HCT116 (cell line): ENCODE data around the gene SPARC. TPM values are rescaled to one million over a fixed set of nuclear protein-coding genes. Genes with fewer than 3 reads are reported as not detected.

ENCODE experiments used
- ATAC-seq: fragments of 200-7000 bp; cut with Tn5 transposase; 2 replicates; pipeline ENCODE4 v1.9.1; 2020; ENCODE audit warnings: mild to moderate bottlenecking, moderate library complexity
- BruUV-seq: library from RNA; stranded (reverse); fragments of 400-500 nt; replicated peaks from 2 replicates; lab custom pipeline; 2021; lab: Mats Ljungman, UMichigan
- CTCF ChIA-PET: fragments of 300-600 bp; sonication (Branson Sonifier 250); formaldehyde crosslinking; loops from one replicate; lab custom pipeline; 2021; ENCODE audit warnings: antibody characterized with exemption; lab: Charles Lee
- POLR2A ChIA-PET: fragments of 300-600, 350-600 bp; sonication (Branson Sonifier 250); formaldehyde crosslinking; loops from one replicate; lab custom pipeline; 2021; ENCODE audit warnings: antibody characterized with exemption; lab: Charles Lee
- RAD21 ChIA-PET, 2 experiments: fragments of 300-600 bp; sonication (Branson Sonifier 250); formaldehyde crosslinking; loops; one replicate each; lab custom pipeline; 2023; ENCODE audit warnings: low total read pairs in 2 of 2; ENCODE audit not compliant: uncharacterized antibody in 2 of 2, unreplicated experiment in 2 of 2, low non-redundant PET in 1 of 2; lab: Charles Lee
- DNase-seq: peaks from one replicate; pipeline ENCODE4 v3.0.0-alpha.2; 2010; ENCODE audit warnings: low read depth, low spot score
- H2AFZ ChIP-seq: fragments of 200-600 bp; shearing (Covaris generic), sonication (generic); 2 replicates; pipeline ENCODE4 v1.6.1; 2017; ENCODE audit warnings: low read depth, mixed run types, mixed read lengths, antibody characterized with exemption, low read length; ENCODE audit not compliant: poor library complexity, severe bottlenecking
- H3K27ac ChIP-seq: 2 replicates; pipeline ENCODE4 v1.5.1; 2012; ENCODE audit warnings: low read depth, low read length
- H3K27me3 ChIP-seq: fragments of 200-600 bp; sonication (generic); 2 replicates; pipeline ENCODE4 v1.6.1; 2016; ENCODE audit warnings: mixed run types, low read length, mixed read lengths; ENCODE audit not compliant: insufficient read depth
- H3K36me3 ChIP-seq, 2 experiments: fragments of 200-500 bp in 1 of 2; fragments of 200-600 bp in 1 of 2; sonication (Bioruptor generic) in 1 of 2; sonication (generic) in 1 of 2; 2 replicates each; pipeline versions ENCODE4 v1.5.1 to v1.6.1; 2014 to 2016; ENCODE audit warnings: low read length in 2 of 2, inconsistent platforms in 1 of 2, mixed read lengths in 1 of 2, mixed run types in 1 of 2; ENCODE audit not compliant: insufficient read depth in 2 of 2, control insufficient read depth in 1 of 2
- H3K4me1 ChIP-seq, 2 experiments: fragments of 200-600 bp in 1 of 2; sonication (generic) in 1 of 2; 2 replicates each; pipeline versions ENCODE4 v1.5.1 to v1.6.1; 2012 to 2017; ENCODE audit warnings: low read length in 2 of 2, inconsistent platforms in 1 of 2, mild to moderate bottlenecking in 1 of 2, mixed read lengths in 1 of 2, mixed run types in 1 of 2, moderate library complexity in 1 of 2; ENCODE audit not compliant: insufficient read depth in 2 of 2, control insufficient read depth in 1 of 2
- H3K4me2 ChIP-seq: fragments of 200-600 bp; sonication (generic); 2 replicates; pipeline ENCODE4 v1.6.1; 2017; ENCODE audit warnings: mixed run types, low read length, mixed read lengths
- H3K4me3 ChIP-seq, 2 experiments: fragments of 200-600 bp in 1 of 2; sonication (generic) in 1 of 2; replicated peaks in 1 of 2; 2 replicates each; pipeline ENCODE4 v1.5.1; 2011 to 2016; ENCODE audit warnings: low read length in 2 of 2, control low read depth in 1 of 2, low read depth in 1 of 2, mild to moderate bottlenecking in 1 of 2, mixed read lengths in 1 of 2, mixed run types in 1 of 2
- H3K79me2 ChIP-seq: fragments of 200-600 bp; sonication (generic); 2 replicates; pipeline ENCODE4 v1.6.1; 2017; ENCODE audit warnings: mild to moderate bottlenecking, mixed run types, low read length, moderate library complexity, mixed read lengths; ENCODE audit not compliant: insufficient read depth
- H3K9ac ChIP-seq: fragments of 200-600 bp; sonication (generic); 2 replicates; pipeline ENCODE4 v1.6.1; 2016; ENCODE audit warnings: low read length, mixed read lengths
- H3K9me2 ChIP-seq: fragments of 200-600 bp; sonication (generic), shearing (Covaris generic); 2 replicates; pipeline ENCODE4 v1.6.1; 2017; ENCODE audit warnings: mixed run types, mild to moderate bottlenecking, moderate library complexity; ENCODE audit not compliant: insufficient read depth
- H3K9me3 ChIP-seq, 2 experiments: fragments of 200-500 bp in 1 of 2; fragments of 200-600 bp in 1 of 2; sonication (Bioruptor generic) in 1 of 2; sonication (generic) in 1 of 2; 2 replicates each; pipeline ENCODE4 v1.6.1; 2014 to 2017; ENCODE audit warnings: low read length in 2 of 2, mixed read lengths in 2 of 2, inconsistent platforms in 1 of 2, low read depth in 1 of 2, mild to moderate bottlenecking in 1 of 2, mixed run types in 1 of 2, moderate library complexity in 1 of 2; ENCODE audit not compliant: control insufficient read depth in 1 of 2, insufficient read depth in 1 of 2
- H4K20me1 ChIP-seq: fragments of 200-600 bp; sonication (generic), shearing (Covaris generic); 2 replicates; pipeline ENCODE4 v1.6.1; 2017; ENCODE audit warnings: mixed run types, mild to moderate bottlenecking, moderate library complexity; ENCODE audit not compliant: insufficient read depth
- CEBPB ChIP-seq: IDR thresholded peaks from 2 replicates; pipeline ENCODE4 v1.6.1; 2012; ENCODE audit warnings: low read depth
- EGR1 ChIP-seq: IDR thresholded peaks from 2 replicates; pipeline ENCODE4 v1.6.1; 2012; ENCODE audit warnings: low read depth
- JUND ChIP-seq: IDR thresholded peaks from 2 replicates; pipeline ENCODE4 v1.6.1; 2012
- POLR2A ChIP-seq: IDR thresholded peaks from 2 replicates; pipeline ENCODE4 v1.7.0; 2011; ENCODE audit warnings: borderline replicate concordance; ENCODE audit not compliant: insufficient read depth, insufficient read length; ENCODE audit errors: extremely low read depth
- RAD21 ChIP-seq: IDR thresholded peaks from 2 replicates; pipeline ENCODE4 v1.6.1; 2012; ENCODE audit warnings: low read depth, mild to moderate bottlenecking
- SP1 ChIP-seq: IDR thresholded peaks from 2 replicates; pipeline ENCODE4 v1.6.1; 2012; ENCODE audit warnings: low read depth
- SRF ChIP-seq: IDR thresholded peaks from 2 replicates; pipeline ENCODE4 v1.6.1; 2012; ENCODE audit warnings: low read depth
- TCF7L2 ChIP-seq: IDR thresholded peaks from 2 replicates; pipeline ENCODE4 v1.7.0; 2011; ENCODE audit warnings: borderline replicate concordance, inconsistent platforms; ENCODE audit not compliant: insufficient read depth, insufficient read length; ENCODE audit errors: extremely low read depth
- ZNF274 ChIP-seq: fragments of 200-500 bp; sonication (Bioruptor generic); IDR thresholded peaks from 2 replicates; pipeline ENCODE4 v1.6.1; 2014; ENCODE audit warnings: mild to moderate bottlenecking, low read depth, low read length, inconsistent platforms
- intact Hi-C: fragments of 100-400 bp; cut with micrococcal nuclease; formaldehyde crosslinking; loops from 2 replicates; pipeline ENCODE4 v1.10.0; 2022
- total RNA-seq: library from RNA; stranded (reverse); gene quantifications from one replicate; pipeline ENCODE4 v1.2.1, GENCODE V29; 2021; ENCODE audit not compliant: unreplicated experiment
- TF ChIP-seq, protein P1 (sequence below): IDR thresholded peaks from 2 replicates; pipeline ENCODE4 v1.6.1; 2011; ENCODE audit warnings: mild to moderate bottlenecking, low read length, moderate library complexity; ENCODE audit not compliant: insufficient replicate concordance; ENCODE audit errors: extremely low read depth

Gene SPARC
- total RNA-seq, 1 experiment from 2014 or later = 3.0 TPM

DNA sequence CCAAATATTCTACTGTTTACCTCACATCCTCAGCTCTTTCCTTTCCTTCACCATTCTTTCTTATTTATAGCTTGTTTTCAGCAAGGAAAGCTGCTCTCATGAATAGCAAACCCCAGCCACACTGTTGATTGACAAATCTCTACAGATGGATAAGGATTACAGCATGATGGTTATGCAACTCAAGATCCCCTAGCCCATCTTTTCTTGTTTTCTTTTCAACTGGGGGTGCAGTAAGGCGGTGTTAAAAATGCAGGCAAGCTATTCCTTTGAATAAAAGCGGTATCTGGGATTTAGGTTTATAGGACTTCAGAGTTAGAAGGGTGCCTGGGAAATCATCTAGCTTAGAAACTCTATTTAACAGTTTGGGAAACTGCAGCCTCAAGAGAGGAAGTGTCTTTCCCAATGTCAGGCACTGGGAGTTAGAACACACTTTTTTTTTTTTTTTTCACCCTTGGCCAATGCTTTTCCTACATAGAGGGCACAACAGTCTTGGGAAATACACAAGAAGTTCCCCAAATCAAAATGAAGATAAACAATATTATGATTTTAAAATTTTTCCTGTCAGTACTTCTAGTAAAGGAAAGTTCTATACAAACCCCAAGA, 2.6 kb downstream of the SPARC start:
- ChIA-PET POLR2A (interaction anchor here (0.7 kb wide), 1 partner anchor 560 kb away, joined by 3 read pairs; no protein-coding TSS in a partner anchor), CTCF (interaction anchor here (0.6 to 1.8 kb wide), 3 partner anchors 12 to 35 kb away, joined by 3 to 6 read pairs (median 5); no protein-coding TSS in a partner anchor), RAD21 (no interaction called here)
- DNase-seq (no peak), ATAC-seq (no peak)
- intact Hi-C loops = no loop called here
- Histone ChIP-seq H3K9me2 (no peaks in the 10 kb centered on the region), H3K4me2 (no peak overlapping the region), H3K9me3 (no peaks in the 10 kb centered on the region), H4K20me1 (no peaks in the 10 kb centered on the region), H3K4me1 (peaks cover 6 to 14% of the 10 kb centered on the region in 2 experiments; a peak in 3 of 4 replicates), H3K4me3 (no peak overlapping the region), H3K27me3 (no peaks in the 10 kb centered on the region), H2AFZ (no peak overlapping the region)
- no TSS peak for BruUV-seq
- no peak for TF ChIP-seq JUND
- TF ChIP-seq TCF7L2 = no peak
- TF ChIP-seq ZNF274 = no peak
- TF ChIP-seq SRF = no peak
- TF ChIP-seq SP1 = no peak
- no peak for TF ChIP-seq EGR1
- no peak for TF ChIP-seq POLR2A
- TF ChIP-seq RAD21 = no peak
- TF ChIP-seq CEBPB = no peak
- TF ChIP-seq, protein P1, sequence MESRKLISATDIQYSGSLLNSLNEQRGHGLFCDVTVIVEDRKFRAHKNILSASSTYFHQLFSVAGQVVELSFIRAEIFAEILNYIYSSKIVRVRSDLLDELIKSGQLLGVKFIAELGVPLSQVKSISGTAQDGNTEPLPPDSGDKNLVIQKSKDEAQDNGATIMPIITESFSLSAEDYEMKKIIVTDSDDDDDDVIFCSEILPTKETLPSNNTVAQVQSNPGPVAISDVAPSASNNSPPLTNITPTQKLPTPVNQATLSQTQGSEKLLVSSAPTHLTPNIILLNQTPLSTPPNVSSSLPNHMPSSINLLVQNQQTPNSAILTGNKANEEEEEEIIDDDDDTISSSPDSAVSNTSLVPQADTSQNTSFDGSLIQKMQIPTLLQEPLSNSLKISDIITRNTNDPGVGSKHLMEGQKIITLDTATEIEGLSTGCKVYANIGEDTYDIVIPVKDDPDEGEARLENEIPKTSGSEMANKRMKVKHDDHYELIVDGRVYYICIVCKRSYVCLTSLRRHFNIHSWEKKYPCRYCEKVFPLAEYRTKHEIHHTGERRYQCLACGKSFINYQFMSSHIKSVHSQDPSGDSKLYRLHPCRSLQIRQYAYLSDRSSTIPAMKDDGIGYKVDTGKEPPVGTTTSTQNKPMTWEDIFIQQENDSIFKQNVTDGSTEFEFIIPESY = no peak
- TF ChIP-seq, all 23 proteins: peak for 0
- Histone ChIP-seq H3K9ac (no peak overlapping the region), H3K27ac (no peak overlapping the region), H3K36me3 (no peaks in the 10 kb centered on the region), H3K79me2 (no peaks in the 10 kb centered on the region)
